Fibroblast of skin of left quadriceps (primary cell): ENCODE data around the gene ACAA2.

ENCODE experiments used
- DNase-seq, 2 experiments: peaks; one replicate each; pipeline ENCODE4 v3.0.0-alpha.2; 2013; ENCODE audit warnings: low read depth in 2 of 2

The ACAA2 gene

GRCh38 chr18:49813319-49814146, at the start of gene ACAA2:
ACAA2 (minus strand) TSS chr18:49813533; CDS start chr18:49813484, 49 bp downstream.
- peak; percentile 75 to 78 for DNase-seq

- no peak for DNase-seq
Observed at GRCh38 chr18:49862656-49863385, 49.5 kb upstream of the ACAA2 start.

GRCh38 chr18:49861659-49862058, 48.3 kb upstream of the ACAA2 start:
- no peak for DNase-seq

GRCh38 chr18:49859725-49860124, 46.4 kb upstream of the ACAA2 start:
- no peak for DNase-seq

GRCh38 chr18:49859021-49859359, 45.7 kb upstream of the ACAA2 start:
- DNase-seq: no peak

GRCh38 chr18:49858309-49859020, 45.1 kb upstream of the ACAA2 start:
- DNase-seq: peak; percentile 33 to 37

GRCh38 chr18:49857708-49858107, 44.4 kb upstream of the ACAA2 start:
- DNase-seq: no peak

- no peak for DNase-seq
Observed at GRCh38 chr18:49856496-49856895, 43.2 kb upstream of the ACAA2 start.

GRCh38 chr18:49855711-49856415, 42.5 kb upstream of the ACAA2 start:
- DNase-seq: no peak

GRCh38 chr18:49854681-49855080, 41.3 kb upstream of the ACAA2 start:
- no peak for DNase-seq

GRCh38 chr18:49853436-49853835, 40.1 kb upstream of the ACAA2 start:
- no peak for DNase-seq

- DNase-seq: no peak
Observed at GRCh38 chr18:49853011-49853410, 39.7 kb upstream of the ACAA2 start.

- DNase-seq: no peak
Observed at GRCh38 chr18:49851624-49852023, 38.3 kb upstream of the ACAA2 start.

GRCh38 chr18:49850636-49851035, 37.3 kb upstream of the ACAA2 start:
- DNase-seq: no peak

GRCh38 chr18:49849331-49850217, 36.2 kb upstream of the ACAA2 start:
- peak in 1 of 2 experiments; percentile 13 for DNase-seq

- no peak for DNase-seq
Observed at GRCh38 chr18:49848115-49848514, 34.8 kb upstream of the ACAA2 start.

GRCh38 chr18:49847524-49847923, 34.2 kb upstream of the ACAA2 start:
- DNase-seq: no peak

- no peak for DNase-seq
Observed at GRCh38 chr18:49846718-49847470, 33.6 kb upstream of the ACAA2 start.

GRCh38 chr18:49846361-49846662, 33.0 kb upstream of the ACAA2 start:
- DNase-seq: peak in 1 of 2 experiments; percentile 16

- DNase-seq: no peak
Observed at GRCh38 chr18:49845629-49846360, 32.5 kb upstream of the ACAA2 start.
